GM06990 (cell line): ENCODE measurements around the gene ZBTB42.

Source experiments
- DNase-seq: peaks from one replicate; pipeline ENCODE4 v3.0.0-alpha.2; 2011; ENCODE audit not compliant: insufficient read length; ENCODE audit errors: extremely low read depth
- H3K27me3 ChIP-seq: replicated peaks from 2 replicates; pipeline ENCODE4 v1.6.0; 2011; ENCODE audit warnings: low read length; ENCODE audit not compliant: control insufficient read depth, insufficient read depth
- H3K36me3 ChIP-seq: 2 replicates; pipeline ENCODE4 v1.5.1; 2011; ENCODE audit warnings: low read length; ENCODE audit not compliant: control insufficient read depth, insufficient read depth
- H3K4me3 ChIP-seq: replicated peaks from 2 replicates; pipeline ENCODE4 v1.5.1; 2011; ENCODE audit warnings: low read depth, mild to moderate bottlenecking, control low read depth, low read length
- CTCF ChIP-seq: IDR thresholded peaks from 2 replicates; pipeline ENCODE4 v1.5.1; 2011; ENCODE audit warnings: low read length, control low read depth, mild to moderate bottlenecking, inconsistent platforms; ENCODE audit not compliant: insufficient read depth, poor library complexity, severe bottlenecking

Gene ZBTB42

GRCh38 chr14:104776481-104776880 is 24.4 kb upstream of the ZBTB42 start:
- DNase-seq = no peak
- no peak overlapping the region for H3K4me3 ChIP-seq
- H3K27me3 ChIP-seq = no peaks in the 10 kb centered on the region
- TF ChIP-seq CTCF = no peak
- H3K36me3 ChIP-seq = peaks cover 31% of the 10 kb centered on the region

GRCh38 chr14:104776961-104777807 is 23.7 kb upstream of the ZBTB42 start:
- no peak for TF ChIP-seq CTCF
- peaks cover 25% of the 10 kb centered on the region for H3K36me3 ChIP-seq

DNA sequence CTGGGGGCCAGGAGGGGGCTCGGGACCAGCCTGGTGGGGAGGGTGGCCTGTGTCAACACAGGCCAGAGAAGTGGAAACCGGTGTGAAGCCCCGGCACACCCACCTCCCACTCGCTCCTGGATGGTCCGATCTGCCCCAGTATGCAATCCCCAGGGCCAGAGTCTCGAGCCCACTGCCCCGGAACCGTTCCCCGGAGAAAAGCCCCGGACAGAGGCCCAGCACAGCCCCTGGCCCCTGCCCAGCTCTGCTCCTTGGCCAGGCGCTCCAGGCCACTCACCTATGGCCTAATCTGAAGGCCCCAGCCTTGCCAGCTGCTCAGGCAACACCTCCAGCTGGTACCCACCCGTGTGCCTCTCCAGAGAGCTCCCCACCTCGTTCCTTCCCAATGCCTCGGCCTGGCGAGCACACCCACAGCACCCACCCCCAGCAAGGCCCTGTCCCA is 23.1 kb upstream of the ZBTB42 start:
- no peak overlapping the region for H3K4me3 ChIP-seq
- TF ChIP-seq CTCF = no peak
- DNase-seq = no peak
- no peaks in the 10 kb centered on the region for H3K27me3 ChIP-seq
- peaks cover 24% of the 10 kb centered on the region for H3K36me3 ChIP-seq

More at GRCh38 chr14:104776961-104777807, 23.7 kb upstream of the ZBTB42 start:
- DNase-seq = no peak
- no peaks in the 10 kb centered on the region for H3K27me3 ChIP-seq
- no peak overlapping the region for H3K4me3 ChIP-seq

DNA sequence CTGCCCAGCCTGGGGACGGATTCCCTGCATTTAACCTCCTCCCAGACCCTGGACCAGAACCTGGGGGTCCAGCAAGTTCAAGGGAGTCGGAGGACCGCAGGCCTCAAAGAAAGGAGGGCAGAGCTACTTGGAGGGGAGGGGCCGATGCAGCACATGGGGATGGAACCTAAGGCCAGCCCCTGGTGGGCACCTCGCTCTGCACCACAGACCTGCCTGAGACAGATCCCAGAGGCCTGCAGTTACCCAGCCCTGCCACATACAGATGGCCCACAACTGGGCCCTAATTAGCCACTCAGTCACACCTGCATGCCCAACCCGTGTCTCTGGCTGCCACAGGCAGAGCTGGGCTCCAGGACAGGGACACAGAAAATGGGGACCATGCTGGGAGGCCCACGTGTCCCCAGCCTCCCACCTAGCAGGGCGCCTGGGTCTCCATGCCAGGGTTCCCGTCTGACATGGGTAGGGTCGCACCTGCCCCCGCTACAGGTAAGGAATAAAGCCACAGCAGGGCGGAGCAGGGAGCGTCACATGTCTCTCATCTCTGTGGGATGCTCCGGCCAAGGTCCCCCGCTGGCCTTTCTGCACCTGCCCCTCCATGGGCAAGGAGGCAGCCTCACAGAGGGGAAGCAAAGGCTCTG is 22.1 kb upstream of the ZBTB42 start:
- Histone ChIP-seq H3K4me3 (no peak overlapping the region), H3K27me3 (no peaks in the 10 kb centered on the region), H3K36me3 (peaks cover 18% of the 10 kb centered on the region)
- DNase-seq = no peak
- TF ChIP-seq CTCF = no peak

- no peak for TF ChIP-seq CTCF
- Histone ChIP-seq H3K4me3 (no peak overlapping the region), H3K27me3 (no peaks in the 10 kb centered on the region), H3K36me3 (peaks cover 14% of the 10 kb centered on the region)
- no peak for DNase-seq
These were observed 21.0 kb upstream of the ZBTB42 start for GRCh38 chr14:104779776-104780512.
